ENCODE results near the gene EXOC4.

Gene EXOC4

DNA sequence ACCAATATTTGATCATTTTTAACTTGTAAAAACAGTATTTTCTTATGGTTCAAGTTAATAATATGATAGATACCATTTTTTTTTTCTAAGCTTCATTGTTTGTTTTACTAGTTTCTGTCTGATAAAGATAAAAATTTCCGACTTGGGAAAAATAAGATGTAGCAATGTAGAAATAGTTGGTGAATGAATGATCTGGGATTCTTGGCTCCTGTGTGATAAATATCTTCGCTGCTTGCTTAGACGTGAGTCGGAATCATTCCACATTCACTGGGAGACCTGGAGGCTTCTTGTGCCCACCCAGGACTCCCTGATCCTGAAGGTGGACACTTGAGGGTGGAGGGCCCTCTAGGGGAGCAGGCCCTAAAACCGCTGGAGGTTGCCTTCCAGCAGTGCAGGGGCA is 47.9 kb downstream of the EXOC4 start:
- peaks cover 17% of the 10 kb centered on the region for H3K4me1 ChIP-seq (ENCODE audit: control insufficient read depth, insufficient read depth, low read length)
- H3K9me3 ChIP-seq (ENCODE audit: control insufficient read depth, insufficient read depth, low read depth, low read length) = no peaks in the 10 kb centered on the region
- CTCF ChIA-PET = interaction anchor here (0.6 to 0.8 kb wide), 2 partner anchors 10 to 16 kb away, joined by 3 to 4 read pairs; no protein-coding TSS in a partner anchor
- POLR2A ChIA-PET = no interaction called here
- TF ChIP-seq ZFHX2 (tag by site-specific recombination; conservative IDR thresholded peaks at IDR 0.05) (no peak), SCRT1 (tag by site-specific recombination; IDR thresholded peaks at IDR 0.05; ENCODE audit: borderline replicate concordance) (no peak), ZNF670 (tag by site-specific recombination; IDR thresholded peaks at IDR 0.05; ENCODE audit: low read depth) (no peak), ZSCAN16 (tag by site-specific recombination; IDR thresholded peaks at IDR 0.05) (no peak), GLIS1 (tag by site-specific recombination; IDR thresholded peaks at IDR 0.05) (peak; percentile 39; the same call in 1 of the 2 replicates), ZIC2 (tag by site-specific recombination; IDR thresholded peaks at IDR 0.05) (peak; percentile 36; the same call in 1 of the 2 replicates), ZFP3 (tag by site-specific recombination; IDR thresholded peaks at IDR 0.05; ENCODE audit: low read depth) (no peak), ZEB2 (tag by site-specific recombination; IDR thresholded peaks at IDR 0.05) (no peak), SCRT2 (tag by site-specific recombination; IDR thresholded peaks at IDR 0.05) (no peak), ZNF544 (tag by site-specific recombination; IDR thresholded peaks at IDR 0.05) (no peak), ZBTB8A (tag by site-specific recombination; IDR thresholded peaks at IDR 0.05) (no peak), EGR2 (tag by site-specific recombination; IDR thresholded peaks at IDR 0.05; ENCODE audit: low read depth) (no peak), ZFP41 (tag by site-specific recombination; IDR thresholded peaks at IDR 0.05; ENCODE audit: borderline replicate concordance) (no peak), ZNF292 (tag by site-specific recombination; IDR thresholded peaks at IDR 0.05; ENCODE audit: borderline replicate concordance, low read depth) (no peak), SETDB1 (IDR thresholded peaks at IDR 0.05; ENCODE audit: insufficient read length, low read length) (no peak), SALL2 (tag by site-specific recombination; IDR thresholded peaks at IDR 0.05; ENCODE audit: borderline replicate concordance) (no peak), ZNF350 (tag by site-specific recombination; IDR thresholded peaks at IDR 0.05) (no peak)
- TF ChIP-seq, protein P1, sequence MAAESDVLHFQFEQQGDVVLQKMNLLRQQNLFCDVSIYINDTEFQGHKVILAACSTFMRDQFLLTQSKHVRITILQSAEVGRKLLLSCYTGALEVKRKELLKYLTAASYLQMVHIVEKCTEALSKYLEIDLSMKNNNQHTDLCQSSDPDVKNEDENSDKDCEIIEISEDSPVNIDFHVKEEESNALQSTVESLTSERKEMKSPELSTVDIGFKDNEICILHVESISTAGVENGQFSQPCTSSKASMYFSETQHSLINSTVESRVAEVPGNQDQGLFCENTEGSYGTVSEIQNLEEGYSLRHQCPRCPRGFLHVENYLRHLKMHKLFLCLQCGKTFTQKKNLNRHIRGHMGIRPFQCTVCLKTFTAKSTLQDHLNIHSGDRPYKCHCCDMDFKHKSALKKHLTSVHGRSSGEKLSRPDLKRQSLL (tag by site-specific recombination; IDR thresholded peaks at IDR 0.05) = no peak
- TF ChIP-seq, protein P2, sequence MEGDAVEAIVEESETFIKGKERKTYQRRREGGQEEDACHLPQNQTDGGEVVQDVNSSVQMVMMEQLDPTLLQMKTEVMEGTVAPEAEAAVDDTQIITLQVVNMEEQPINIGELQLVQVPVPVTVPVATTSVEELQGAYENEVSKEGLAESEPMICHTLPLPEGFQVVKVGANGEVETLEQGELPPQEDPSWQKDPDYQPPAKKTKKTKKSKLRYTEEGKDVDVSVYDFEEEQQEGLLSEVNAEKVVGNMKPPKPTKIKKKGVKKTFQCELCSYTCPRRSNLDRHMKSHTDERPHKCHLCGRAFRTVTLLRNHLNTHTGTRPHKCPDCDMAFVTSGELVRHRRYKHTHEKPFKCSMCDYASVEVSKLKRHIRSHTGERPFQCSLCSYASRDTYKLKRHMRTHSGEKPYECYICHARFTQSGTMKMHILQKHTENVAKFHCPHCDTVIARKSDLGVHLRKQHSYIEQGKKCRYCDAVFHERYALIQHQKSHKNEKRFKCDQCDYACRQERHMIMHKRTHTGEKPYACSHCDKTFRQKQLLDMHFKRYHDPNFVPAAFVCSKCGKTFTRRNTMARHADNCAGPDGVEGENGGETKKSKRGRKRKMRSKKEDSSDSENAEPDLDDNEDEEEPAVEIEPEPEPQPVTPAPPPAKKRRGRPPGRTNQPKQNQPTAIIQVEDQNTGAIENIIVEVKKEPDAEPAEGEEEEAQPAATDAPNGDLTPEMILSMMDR (tag by site-specific recombination; IDR thresholded peaks at IDR 0.05) = peak; percentile 26; the same call in 1 of the 2 replicates
- TF ChIP-seq, protein P3, sequence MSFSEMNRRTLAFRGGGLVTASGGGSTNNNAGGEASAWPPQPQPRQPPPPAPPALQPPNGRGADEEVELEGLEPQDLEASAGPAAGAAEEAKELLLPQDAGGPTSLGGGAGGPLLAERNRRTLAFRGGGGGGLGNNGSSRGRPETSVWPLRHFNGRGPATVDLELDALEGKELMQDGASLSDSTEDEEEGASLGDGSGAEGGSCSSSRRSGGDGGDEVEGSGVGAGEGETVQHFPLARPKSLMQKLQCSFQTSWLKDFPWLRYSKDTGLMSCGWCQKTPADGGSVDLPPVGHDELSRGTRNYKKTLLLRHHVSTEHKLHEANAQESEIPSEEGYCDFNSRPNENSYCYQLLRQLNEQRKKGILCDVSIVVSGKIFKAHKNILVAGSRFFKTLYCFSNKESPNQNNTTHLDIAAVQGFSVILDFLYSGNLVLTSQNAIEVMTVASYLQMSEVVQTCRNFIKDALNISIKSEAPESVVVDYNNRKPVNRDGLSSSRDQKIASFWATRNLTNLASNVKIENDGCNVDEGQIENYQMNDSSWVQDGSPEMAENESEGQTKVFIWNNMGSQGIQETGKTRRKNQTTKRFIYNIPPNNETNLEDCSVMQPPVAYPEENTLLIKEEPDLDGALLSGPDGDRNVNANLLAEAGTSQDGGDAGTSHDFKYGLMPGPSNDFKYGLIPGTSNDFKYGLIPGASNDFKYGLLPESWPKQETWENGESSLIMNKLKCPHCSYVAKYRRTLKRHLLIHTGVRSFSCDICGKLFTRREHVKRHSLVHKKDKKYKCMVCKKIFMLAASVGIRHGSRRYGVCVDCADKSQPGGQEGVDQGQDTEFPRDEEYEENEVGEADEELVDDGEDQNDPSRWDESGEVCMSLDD (tag by site-specific recombination; IDR thresholded peaks at IDR 0.05) = no peak
- TF ChIP-seq, protein P4, sequence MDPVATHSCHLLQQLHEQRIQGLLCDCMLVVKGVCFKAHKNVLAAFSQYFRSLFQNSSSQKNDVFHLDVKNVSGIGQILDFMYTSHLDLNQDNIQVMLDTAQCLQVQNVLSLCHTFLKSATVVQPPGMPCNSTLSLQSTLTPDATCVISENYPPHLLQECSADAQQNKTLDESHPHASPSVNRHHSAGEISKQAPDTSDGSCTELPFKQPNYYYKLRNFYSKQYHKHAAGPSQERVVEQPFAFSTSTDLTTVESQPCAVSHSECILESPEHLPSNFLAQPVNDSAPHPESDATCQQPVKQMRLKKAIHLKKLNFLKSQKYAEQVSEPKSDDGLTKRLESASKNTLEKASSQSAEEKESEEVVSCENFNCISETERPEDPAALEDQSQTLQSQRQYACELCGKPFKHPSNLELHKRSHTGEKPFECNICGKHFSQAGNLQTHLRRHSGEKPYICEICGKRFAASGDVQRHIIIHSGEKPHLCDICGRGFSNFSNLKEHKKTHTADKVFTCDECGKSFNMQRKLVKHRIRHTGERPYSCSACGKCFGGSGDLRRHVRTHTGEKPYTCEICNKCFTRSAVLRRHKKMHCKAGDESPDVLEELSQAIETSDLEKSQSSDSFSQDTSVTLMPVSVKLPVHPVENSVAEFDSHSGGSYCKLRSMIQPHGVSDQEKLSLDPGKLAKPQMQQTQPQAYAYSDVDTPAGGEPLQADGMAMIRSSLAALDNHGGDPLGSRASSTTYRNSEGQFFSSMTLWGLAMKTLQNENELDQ (tag by site-specific recombination; IDR thresholded peaks at IDR 0.05; ENCODE audit: low read depth) = no peak
- TF ChIP-seq, protein P5, sequence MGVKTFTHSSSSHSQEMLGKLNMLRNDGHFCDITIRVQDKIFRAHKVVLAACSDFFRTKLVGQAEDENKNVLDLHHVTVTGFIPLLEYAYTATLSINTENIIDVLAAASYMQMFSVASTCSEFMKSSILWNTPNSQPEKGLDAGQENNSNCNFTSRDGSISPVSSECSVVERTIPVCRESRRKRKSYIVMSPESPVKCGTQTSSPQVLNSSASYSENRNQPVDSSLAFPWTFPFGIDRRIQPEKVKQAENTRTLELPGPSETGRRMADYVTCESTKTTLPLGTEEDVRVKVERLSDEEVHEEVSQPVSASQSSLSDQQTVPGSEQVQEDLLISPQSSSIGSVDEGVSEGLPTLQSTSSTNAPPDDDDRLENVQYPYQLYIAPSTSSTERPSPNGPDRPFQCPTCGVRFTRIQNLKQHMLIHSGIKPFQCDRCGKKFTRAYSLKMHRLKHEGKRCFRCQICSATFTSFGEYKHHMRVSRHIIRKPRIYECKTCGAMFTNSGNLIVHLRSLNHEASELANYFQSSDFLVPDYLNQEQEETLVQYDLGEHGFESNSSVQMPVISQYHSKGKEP (tag by site-specific recombination; IDR thresholded peaks at IDR 0.05) = no peak
- TF ChIP-seq, protein P6, sequence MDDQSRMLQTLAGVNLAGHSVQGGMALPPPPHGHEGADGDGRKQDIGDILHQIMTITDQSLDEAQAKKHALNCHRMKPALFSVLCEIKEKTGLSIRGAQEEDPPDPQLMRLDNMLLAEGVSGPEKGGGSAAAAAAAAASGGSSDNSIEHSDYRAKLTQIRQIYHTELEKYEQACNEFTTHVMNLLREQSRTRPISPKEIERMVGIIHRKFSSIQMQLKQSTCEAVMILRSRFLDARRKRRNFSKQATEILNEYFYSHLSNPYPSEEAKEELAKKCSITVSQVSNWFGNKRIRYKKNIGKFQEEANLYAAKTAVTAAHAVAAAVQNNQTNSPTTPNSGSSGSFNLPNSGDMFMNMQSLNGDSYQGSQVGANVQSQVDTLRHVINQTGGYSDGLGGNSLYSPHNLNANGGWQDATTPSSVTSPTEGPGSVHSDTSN (CRISPR knock-in tag; IDR thresholded peaks at IDR 0.05) = no peak
- H3K4me3 ChIP-seq (ENCODE audit: low read depth, low read length) = no peak overlapping the region
- H3K36me3 ChIP-seq (ENCODE audit: control insufficient read depth in 2 of 2, insufficient read depth in 1 of 2, low read length in 2 of 2) = peaks cover 0 to 2% of the 10 kb centered on the region in 2 experiments; a peak in 1 of 3 replicates
- no peak overlapping the region for H3K27ac ChIP-seq (ENCODE audit: extremely low read depth, low read depth, low read length)
